Activated gamma-delta T cell treated with anti-CD3 and anti-CD28 coated beads, Interleukin-2, amount 50 U/mL, for 16 hours (primary cell): ENCODE results near the gene C2CD3.
"Not testable (repeated sequence)": the region's sequence is repeated elsewhere in the genome, so short reads cannot be mapped to it uniquely, and the experiment has no call there.

Experiments
- DNase-seq: peaks from one replicate; pipeline ENCODE4 v3.0.0-alpha.2; 2020; ENCODE audit warnings: low read depth

Gene C2CD3

GRCh38 chr11:74162681-74163467 is 7.9 kb downstream of the C2CD3 start:
- no peak for DNase-seq

DNA sequence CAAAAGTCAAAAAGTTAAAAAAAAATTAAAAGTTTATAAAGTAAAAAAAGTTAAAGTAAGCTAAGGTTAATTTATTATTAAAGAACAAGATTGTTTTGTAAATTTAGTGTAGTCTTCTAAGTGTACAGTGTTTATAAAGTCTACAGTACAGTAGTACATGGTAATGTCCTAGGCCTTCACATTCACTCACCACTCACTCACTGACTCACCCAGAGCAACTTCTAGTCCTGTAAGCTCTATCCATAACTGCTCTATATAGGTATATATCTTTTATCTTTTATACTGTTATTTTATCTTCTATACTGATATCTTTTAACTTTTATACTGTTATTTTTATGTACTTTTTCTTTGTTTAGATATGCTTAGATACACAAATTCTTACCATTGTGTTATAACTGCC is 11.2 kb downstream of the C2CD3 start:
- no peak for DNase-seq

DNA sequence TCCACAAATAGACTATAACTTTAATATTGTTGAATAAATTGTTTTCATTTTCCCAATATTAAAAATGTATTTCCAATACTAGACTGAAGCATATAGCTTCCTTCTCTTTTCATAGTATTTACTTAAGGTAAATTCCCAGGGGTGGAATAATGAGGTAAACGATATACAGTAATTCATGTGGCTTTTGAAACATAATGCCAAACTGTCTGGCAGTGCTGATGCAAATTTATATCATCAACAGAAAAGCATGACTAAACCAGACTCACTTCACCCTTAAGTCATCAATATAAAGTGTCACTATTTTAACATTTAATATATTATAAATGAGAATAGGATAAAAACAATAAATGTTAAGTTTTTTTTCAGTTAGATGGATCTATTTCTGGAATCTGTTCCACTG is 13.6 kb downstream of the C2CD3 start:
- no peak for DNase-seq

- no peak for DNase-seq
Measured at GRCh38 chr11:74154620-74155281, 16.1 kb downstream of the C2CD3 start.

DNA sequence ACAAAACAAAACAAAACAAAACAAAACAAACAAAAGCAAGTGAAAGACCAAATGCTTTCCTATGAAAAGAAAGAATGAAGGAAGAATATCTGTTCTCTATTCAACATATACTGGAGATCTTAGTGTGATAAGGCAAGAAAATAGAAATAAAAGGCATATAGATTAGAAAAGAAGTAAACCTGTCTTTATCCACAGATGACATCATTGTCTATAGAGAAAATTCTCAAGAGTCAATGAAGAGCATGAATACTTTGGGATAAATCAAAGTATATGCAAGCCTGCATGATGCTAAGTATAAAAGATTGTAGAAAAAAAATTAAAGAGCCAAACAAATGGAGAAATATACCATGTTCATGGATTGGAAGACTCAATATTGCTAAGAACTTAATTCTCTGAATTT is 17.6 kb downstream of the C2CD3 start:
- no peak for DNase-seq

DNA sequence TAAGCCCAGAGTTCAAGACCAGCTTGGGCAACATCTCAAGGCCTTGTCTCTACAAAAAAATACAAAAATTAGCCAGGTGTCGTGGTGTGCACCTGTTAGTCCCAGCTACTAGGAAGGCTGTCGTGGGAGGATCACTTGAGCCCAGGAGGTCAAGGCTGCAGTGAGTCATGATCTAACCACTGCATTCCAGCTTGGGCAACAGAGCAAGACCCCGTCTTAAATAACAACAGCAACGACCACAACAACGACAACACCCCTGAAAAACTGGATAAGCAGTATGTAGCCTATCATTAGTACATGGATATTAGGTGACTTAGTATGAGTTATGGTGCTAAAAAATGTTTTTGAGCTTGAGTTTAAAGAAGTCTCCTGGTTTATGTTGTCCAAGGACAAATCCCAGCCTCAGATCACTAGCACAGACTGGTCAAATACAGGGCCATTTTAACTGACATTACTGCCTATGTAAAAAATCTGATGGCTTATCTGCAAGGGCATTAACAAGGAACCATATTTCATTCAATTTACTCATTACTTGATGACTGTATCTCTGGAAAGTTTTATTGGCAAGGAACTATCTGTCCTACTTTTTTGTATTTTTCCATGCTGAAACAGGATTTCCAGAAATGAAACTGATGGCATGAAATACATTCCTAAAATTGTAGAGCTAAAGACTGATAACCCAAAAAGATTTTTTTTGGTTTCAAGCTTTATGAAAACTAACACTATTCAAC is 23.4 kb downstream of the C2CD3 start:
- DNase-seq = no peak

- DNase-seq = no peak
Measured at GRCh38 chr11:74144592-74144991, 26.2 kb downstream of the C2CD3 start.

- no peak for DNase-seq
Measured at GRCh38 chr11:74142624-74143023, 28.2 kb downstream of the C2CD3 start.

GRCh38 chr11:74141908-74142307 is 28.9 kb downstream of the C2CD3 start:
- no peak for DNase-seq

GRCh38 chr11:74141241-74141695 is 29.5 kb downstream of the C2CD3 start:
- DNase-seq = no peak

GRCh38 chr11:74139919-74140431 is 30.8 kb downstream of the C2CD3 start:
- not testable (repeated sequence) for DNase-seq

DNA sequence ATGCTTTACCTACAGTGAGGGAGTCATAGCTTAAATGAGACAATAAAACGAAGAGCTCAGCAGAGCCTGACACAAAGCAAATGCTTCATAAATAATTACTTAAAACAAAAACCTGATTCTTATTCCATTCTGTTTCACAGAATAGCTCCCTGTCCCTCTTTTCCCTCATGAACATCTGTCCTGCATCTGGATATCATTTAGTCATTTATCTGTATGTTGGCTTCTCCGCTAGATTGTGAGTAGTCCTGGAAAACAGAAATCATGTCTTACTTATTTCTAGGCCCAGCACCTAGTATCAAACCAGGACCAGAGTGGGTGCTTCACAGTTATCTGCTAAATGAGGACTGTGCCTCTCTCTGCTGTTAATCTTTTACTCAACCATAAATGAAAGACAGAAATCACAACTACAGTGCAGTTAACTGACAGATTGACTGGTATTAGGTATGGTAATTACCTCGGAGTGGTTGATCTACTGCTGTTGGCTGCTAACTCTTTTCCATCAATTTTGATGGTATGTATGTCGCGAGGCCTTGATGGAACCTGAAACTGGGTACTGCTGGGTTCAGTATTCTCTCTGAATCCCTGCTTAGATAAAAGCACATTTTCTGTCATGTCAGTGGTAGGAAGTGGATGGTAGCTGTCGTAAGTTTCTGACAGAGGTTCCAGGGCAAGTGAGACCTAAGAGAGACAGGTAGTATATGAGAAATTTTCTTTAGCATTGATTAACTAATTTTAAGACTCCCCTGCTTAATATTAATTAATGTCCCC is 31.5 kb downstream of the C2CD3 start:
- no peak for DNase-seq

DNA sequence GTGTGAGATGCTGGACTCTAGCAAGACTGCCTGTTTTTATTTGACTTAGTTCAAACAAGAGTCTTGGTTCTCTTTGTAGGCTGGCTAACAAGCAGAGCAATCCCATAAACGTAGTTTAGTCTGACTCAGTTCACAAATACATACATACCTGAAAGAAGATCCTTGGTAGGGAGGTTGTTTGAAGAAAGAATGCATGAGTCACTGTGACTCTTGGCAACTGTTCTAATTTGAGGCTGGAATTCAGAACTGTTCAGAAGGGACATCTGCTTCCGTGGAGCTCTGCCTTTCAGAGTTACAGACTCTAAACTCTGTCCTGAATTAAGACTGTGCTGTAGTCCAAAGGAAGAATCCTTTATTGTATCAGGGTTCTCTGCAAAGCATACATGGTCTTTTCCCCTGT is 32.2 kb downstream of the C2CD3 start:
- DNase-seq = no peak

DNA sequence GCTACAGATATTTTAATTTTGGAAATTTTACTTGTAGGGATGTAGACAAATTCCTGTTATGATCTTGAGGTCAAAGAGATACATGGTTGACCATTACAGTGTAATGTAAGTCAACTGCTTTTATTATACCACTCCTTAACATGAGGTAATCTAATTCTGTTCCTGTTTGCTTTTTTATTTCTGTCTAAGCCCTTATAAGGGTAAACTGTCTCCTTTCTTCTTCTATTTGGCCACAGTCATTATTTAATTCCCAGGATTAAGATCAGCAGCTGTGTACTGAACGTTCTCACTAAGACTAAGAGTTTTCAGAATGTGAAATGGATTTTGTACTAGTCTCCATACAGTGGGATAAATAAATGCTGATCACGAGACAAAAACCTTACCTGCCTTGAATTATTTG is 32.8 kb downstream of the C2CD3 start:
- DNase-seq = no peak

- no peak for DNase-seq
Measured at GRCh38 chr11:74135127-74135840, 35.5 kb downstream of the C2CD3 start.

DNA sequence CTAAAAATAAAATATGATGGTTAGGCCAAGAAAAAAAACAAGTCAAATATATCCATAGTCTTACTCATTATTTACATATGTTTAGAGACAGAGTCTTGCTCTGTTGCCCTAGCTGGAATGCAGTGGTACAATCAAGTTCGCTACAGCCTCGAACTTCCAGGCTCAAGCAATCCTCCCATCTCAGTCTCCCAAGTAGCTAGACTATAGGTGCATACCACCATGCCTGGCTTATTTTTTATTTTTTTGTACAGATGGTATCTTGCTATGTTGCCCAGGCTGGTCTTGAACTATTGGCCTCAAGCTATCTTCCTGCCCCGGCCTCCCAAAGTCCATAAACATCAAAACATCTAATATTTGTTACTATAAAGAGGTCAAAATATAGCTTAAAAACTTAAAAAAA is 36.1 kb downstream of the C2CD3 start:
- DNase-seq = no peak

DNA sequence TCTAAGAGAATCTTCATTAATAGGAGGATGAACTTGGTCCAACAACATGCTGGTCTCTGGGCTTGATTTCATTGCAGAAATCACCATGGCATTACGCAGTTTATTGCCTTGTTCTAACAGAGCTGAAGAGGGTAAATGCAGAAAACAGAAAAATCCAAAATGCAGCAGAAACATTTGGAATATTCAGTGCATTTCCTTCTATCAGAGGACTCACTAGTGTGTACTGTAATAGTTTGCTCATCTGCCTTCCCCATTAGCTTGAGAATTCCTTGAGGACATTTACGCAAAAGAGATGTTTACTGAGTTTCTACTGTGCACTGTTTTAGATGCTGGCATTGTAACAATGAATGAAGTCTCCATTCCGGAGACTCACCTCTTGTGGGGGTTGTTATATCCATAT is 37.4 kb downstream of the C2CD3 start:
- DNase-seq = no peak

- no peak for DNase-seq
Measured at GRCh38 chr11:74132833-74133232, 38.0 kb downstream of the C2CD3 start.

DNA sequence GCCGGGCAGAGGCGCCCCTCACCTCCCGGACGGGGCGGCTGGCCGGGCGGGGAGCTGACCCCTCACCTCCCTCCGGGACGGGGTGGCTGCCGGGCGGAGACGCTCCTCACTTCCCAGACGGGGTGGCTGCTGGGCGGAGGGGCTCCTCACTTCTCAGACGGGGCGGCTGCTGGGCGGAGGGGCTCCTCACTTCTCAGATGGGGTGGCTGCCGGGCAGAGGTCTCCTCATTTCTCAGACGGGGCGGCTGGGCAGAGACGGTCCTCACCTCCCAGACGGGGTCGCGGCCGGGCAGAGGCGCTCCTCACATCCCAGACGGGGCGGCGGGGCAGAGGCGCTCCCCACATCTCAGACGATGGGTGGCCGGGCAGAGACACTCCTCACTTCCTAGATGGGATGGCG is 41.7 kb downstream of the C2CD3 start:
- DNase-seq = not testable (repeated sequence)

DNA sequence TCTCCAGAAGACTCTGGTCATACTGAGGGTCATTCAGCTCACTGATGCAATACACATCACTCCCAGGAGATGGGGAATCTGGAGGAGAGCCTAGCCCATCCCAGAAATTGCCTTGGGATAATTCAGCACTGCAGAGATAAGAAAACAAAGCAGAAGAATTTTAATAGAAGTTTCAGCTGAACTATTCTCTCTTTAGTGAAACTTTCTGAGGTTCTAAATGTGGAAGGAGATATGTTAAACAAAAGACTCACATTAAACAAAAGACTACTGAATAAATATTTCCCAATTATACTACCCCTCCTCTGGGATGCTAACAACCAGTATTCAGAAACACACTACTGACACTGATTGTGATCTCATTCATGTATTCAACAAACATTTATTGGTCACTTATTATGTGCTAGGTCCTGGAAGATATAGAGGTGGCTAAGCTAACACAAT is 47.8 kb downstream of the C2CD3 start:
- no peak for DNase-seq

DNA sequence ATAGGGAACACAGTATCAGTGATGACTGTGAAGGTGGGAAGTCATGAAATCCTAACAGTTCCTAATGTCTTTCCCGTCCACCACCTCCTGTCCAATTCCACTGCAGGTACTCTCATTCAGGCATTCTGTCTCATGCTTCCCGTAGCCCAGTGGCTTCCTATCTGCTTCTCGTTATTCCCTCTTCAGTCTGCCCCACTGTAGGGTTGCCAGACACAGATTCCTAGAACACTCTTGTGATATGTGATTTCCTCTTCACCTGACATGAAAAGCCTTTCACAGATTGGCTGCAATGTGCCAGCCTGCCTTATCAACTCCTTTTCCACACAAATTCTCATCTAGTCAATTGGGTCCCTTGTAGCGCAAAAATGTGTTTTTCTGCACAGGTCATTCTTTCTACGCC is 49.0 kb downstream of the C2CD3 start:
- no peak for DNase-seq
